CD4-positive, alpha-beta T cell (primary cell): ENCODE results near the gene MCM9. TPM values are rescaled to one million over a fixed set of nuclear protein-coding genes. Genes with fewer than 3 reads are reported as not detected.
A peak's percentile ranks its signal among the peaks of the same experiment; 100 is the strongest.

ENCODE experiments used
- ATAC-seq: fragments of 200-7000 bp; cut with Tn5 transposase; one replicate; pipeline ENCODE4 v1.10.0; 2022; ENCODE audit warnings: mild to moderate bottlenecking; ENCODE audit not compliant: poor library complexity
- CTCF ChIA-PET: fragments of 350-600 bp; sonication (Branson Sonifier 250); formaldehyde crosslinking; loops from one replicate; lab custom pipeline; 2021; ENCODE audit warnings: antibody characterized with exemption, inconsistent platforms; lab: Charles Lee
- POLR2A ChIA-PET: fragments of 350-600 bp; sonication (Branson Sonifier 250); formaldehyde crosslinking; loops from one replicate; lab custom pipeline; 2021; ENCODE audit warnings: antibody characterized with exemption, inconsistent platforms; lab: Charles Lee
- DNase-seq, 14 experiments: peaks; one replicate each; pipeline ENCODE4 v3.0.0-alpha.2; 2013 to 2020; ENCODE audit warnings: mixed read lengths in 2 of 14
- H3K27ac ChIP-seq, 2 donors: one replicate each; pipeline versions ENCODE4 v1.5.1 to v1.7.0; 2013; ENCODE audit warnings: low read length in 2 of 2, low read depth in 1 of 2, mild to moderate bottlenecking in 1 of 2
- H3K27me3 ChIP-seq, 2 experiments: 1 replicate in 1 of 2; 2 replicates in 1 of 2; pipeline versions ENCODE4 v1.6.1 to v1.7.0; 2013; ENCODE audit warnings: low read length in 2 of 2, control low read depth in 1 of 2, mild to moderate bottlenecking in 1 of 2, moderate library complexity in 1 of 2; ENCODE audit not compliant: insufficient read depth in 2 of 2, control insufficient read depth in 1 of 2
- H3K36me3 ChIP-seq: one replicate; pipeline ENCODE4 v1.6.1; 2013; ENCODE audit warnings: low read length, control low read depth; ENCODE audit not compliant: insufficient read depth
- H3K4me1 ChIP-seq: one replicate; pipeline ENCODE4 v1.6.1; 2013; ENCODE audit warnings: low read length, control low read depth; ENCODE audit not compliant: insufficient read depth
- H3K4me3 ChIP-seq: one replicate; pipeline ENCODE4 v1.5.1; 2013; ENCODE audit warnings: mild to moderate bottlenecking, low read length, moderate library complexity
- H3K9me3 ChIP-seq, 2 experiments: 1 replicate in 1 of 2; 2 replicates in 1 of 2; pipeline versions ENCODE4 v1.6.1 to v1.7.0; 2013; ENCODE audit warnings: low read length in 2 of 2, mild to moderate bottlenecking in 2 of 2, control low read depth in 1 of 2, moderate library complexity in 1 of 2; ENCODE audit not compliant: control insufficient read depth in 1 of 2, insufficient read depth in 1 of 2
- H3K27ac Mint-ChIP-seq: one replicate; pipeline ENCODE4 v1.8.0; 2020; ENCODE audit warnings: mixed read lengths
- H3K27me3 Mint-ChIP-seq: one replicate; pipeline ENCODE4 v1.8.0; 2021; ENCODE audit warnings: mixed read lengths
- H3K36me3 Mint-ChIP-seq: one replicate; pipeline ENCODE4 v1.8.0; 2021; ENCODE audit warnings: low read depth, mixed read lengths
- H3K4me1 Mint-ChIP-seq: one replicate; pipeline ENCODE4 v1.8.0; 2021; ENCODE audit warnings: low read depth, mixed read lengths
- H3K4me3 Mint-ChIP-seq: one replicate; pipeline ENCODE4 v1.8.0; 2020; ENCODE audit warnings: mild to moderate bottlenecking, mixed read lengths
- H3K9me3 Mint-ChIP-seq: one replicate; pipeline ENCODE4 v1.8.0; 2020; ENCODE audit warnings: mixed read lengths
- CTCF ChIP-seq: fragments of 200-600 bp; IDR thresholded peaks from one replicate; pipeline ENCODE4 v1.8.0; 2022; ENCODE audit warnings: antibody characterized with exemption, mild to moderate bottlenecking
- intact Hi-C, 2 experiments: fragments of 100-400 bp; cut with DNase I in 1 of 2; cut with micrococcal nuclease in 1 of 2; formaldehyde crosslinking; loops; one replicate each; pipeline versions ENCODE4 v1.15.1 to v1.9.0; 2023 to 2025; cut with DNase I, micrococcal nuclease
- polyA plus RNA-seq, 2 donors: library from polyadenylated mRNA; unstranded; fragments of 120-200 nt; gene quantifications; one replicate each; pipeline ENCODE4 v1.2.1, GENCODE V29; 2013
- total RNA-seq, 174 experiments: library from RNA in 2 of 174; stranded (reverse) in 2 of 174; gene quantifications; one replicate each; pipeline ENCODE4 v1.2.3 and lab custom pipeline; 2021 to 2026

The MCM9 gene
- 10 to 100 TPM; 25.5 TPM for total RNA-seq
- polyA plus RNA-seq (2013, experiment 1 of 2) = 16.7 TPM
- polyA plus RNA-seq (2013, experiment 2 of 2) = 21.6 TPM
- total RNA-seq (lab: John Stamatoyannopoulos, UW) = 30.5 to 83.9 (median 56.4) reads per million in 172 experiments

GRCh38 chr6:118934461-118935330 is at the start of gene MCM9:
Gene MCM9, minus strand, starts transcription at chr6:118935159. Its CDS starts 3,436 bp downstream, at chr6:118931723.
- no peaks in the 10 kb centered on the region for H3K27me3 ChIP-seq
- ChIA-PET CTCF (interaction anchor here (1.3 to 2.3 kb wide), 2 partner anchors 38 to 143 kb away, joined by 3 to 9 read pairs; no protein-coding TSS in a partner anchor), POLR2A (interaction anchor here (0.7 to 3.4 kb wide), 13 partner anchors 16 to 416 kb away, joined by 3 to 55 read pairs (median 3); partner anchors contain the start of genes ASF1A, CEP85L and FAM184A)
- peak within 1 kb of the TSS; percentile 91 for H3K4me3 Mint-ChIP-seq
- TF ChIP-seq CTCF = no peak
- peaks cover 19% of the 10 kb centered on the region for H3K4me1 ChIP-seq
- no peaks in the 10 kb centered on the region for H3K9me3 Mint-ChIP-seq
- peaks cover 40% of the 10 kb centered on the region for H3K36me3 Mint-ChIP-seq
- peak within 1 kb of the TSS; percentile 79 to 88 for H3K27ac ChIP-seq
- no peaks in the 10 kb centered on the region for H3K9me3 ChIP-seq
- peak within 1 kb of the TSS; percentile 92 for H3K4me3 ChIP-seq
- H3K4me1 Mint-ChIP-seq = peaks cover 53% of the 10 kb centered on the region
- H3K27me3 Mint-ChIP-seq = no peaks in the 10 kb centered on the region
- DNase-seq (peak; percentile 71 to 96 (median 84)), ATAC-seq (peak; percentile 88)
- peak within 1 kb of the TSS; percentile 88 for H3K27ac Mint-ChIP-seq
- intact Hi-C loops = loop anchor here (2.0 to 10.0 kb wide), 2 partner anchors 40 to 410 kb away; partner anchors contain the start of genes ASF1A (in 1 of the 2) and MAN1A1 (in 1 of the 2)
- peaks cover 21% of the 10 kb centered on the region for H3K36me3 ChIP-seq

GRCh38 chr6:118984342-118984741 is 49.4 kb upstream of the MCM9 start:
- H3K27ac ChIP-seq = no peak overlapping the region
- no peak for DNase-seq
- Mint-ChIP-seq H3K4me3 (no peak overlapping the region), H3K4me1 (no peaks in the 10 kb centered on the region), H3K9me3 (no peaks in the 10 kb centered on the region), H3K27ac (no peak overlapping the region), H3K27me3 (no peaks in the 10 kb centered on the region), H3K36me3 (peaks cover 5% of the 10 kb centered on the region)
- no peak for TF ChIP-seq CTCF
- H3K4me1 ChIP-seq = no peaks in the 10 kb centered on the region
- no peak overlapping the region for H3K4me3 ChIP-seq
- ChIA-PET POLR2A (no interaction called here), CTCF (no interaction called here)
- intact Hi-C loops = no loop called here
- no peaks in the 10 kb centered on the region for H3K9me3 ChIP-seq
- no peaks in the 10 kb centered on the region for H3K36me3 ChIP-seq
- no peaks in the 10 kb centered on the region for H3K27me3 ChIP-seq
- no peak for ATAC-seq

DNA sequence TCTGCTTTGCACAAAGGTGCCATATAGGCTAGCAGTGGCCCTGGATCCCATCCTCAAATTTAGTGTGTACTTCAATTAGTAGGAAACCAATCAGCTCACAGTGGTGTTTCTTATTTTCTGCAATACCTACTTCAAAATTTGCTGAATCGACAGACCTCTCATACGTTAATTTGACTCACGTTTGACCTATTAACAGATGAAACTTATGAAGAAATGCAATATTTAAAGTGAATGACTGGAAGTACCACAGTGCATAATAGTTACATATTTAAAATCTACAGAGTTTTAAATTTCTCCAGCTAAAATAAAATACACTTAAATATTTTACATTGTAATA is 47.6 kb upstream of the MCM9 start:
- no peaks in the 10 kb centered on the region for H3K4me1 Mint-ChIP-seq
- DNase-seq (no peak), ATAC-seq (no peak)
- Histone ChIP-seq H3K36me3 (no peaks in the 10 kb centered on the region), H3K27ac (no peak overlapping the region), H3K27me3 (no peaks in the 10 kb centered on the region), H3K4me1 (no peaks in the 10 kb centered on the region), H3K4me3 (no peak overlapping the region), H3K9me3 (no peaks in the 10 kb centered on the region)
- H3K27ac Mint-ChIP-seq = no peak overlapping the region
- TF ChIP-seq CTCF = no peak
- H3K4me3 Mint-ChIP-seq = no peak overlapping the region
- ChIA-PET CTCF (no interaction called here), POLR2A (no interaction called here)
- no peaks in the 10 kb centered on the region for H3K27me3 Mint-ChIP-seq
- no peaks in the 10 kb centered on the region for H3K9me3 Mint-ChIP-seq
- peaks cover 15% of the 10 kb centered on the region for H3K36me3 Mint-ChIP-seq
- intact Hi-C loops = no loop called here
